Hepatocyte (in vitro differentiated cells): ENCODE results near the gene E2F7. TPM values are rescaled to one million over a fixed set of nuclear protein-coding genes. Genes with fewer than 3 reads are reported as not detected.

ENCODE experiments used
- DNase-seq: peaks from one replicate; pipeline ENCODE4 v3.0.0-alpha.2; 2016; ENCODE audit warnings: low spot score
- H2AFZ ChIP-seq: fragments of 200-600 bp; sonication (generic); 2 replicates; pipeline ENCODE4 v1.6.0; 2016; ENCODE audit warnings: antibody characterized with exemption, mild to moderate bottlenecking
- H3K27ac ChIP-seq: fragments of 200-600 bp; sonication (generic); 2 replicates; pipeline ENCODE4 v1.5.1; 2016; ENCODE audit warnings: mild to moderate bottlenecking
- H3K27me3 ChIP-seq: fragments of 200-600 bp; sonication (generic); 2 replicates; pipeline ENCODE4 v1.6.1; 2016
- H3K36me3 ChIP-seq: fragments of 200-600 bp; sonication (generic); replicated peaks from 2 replicates; pipeline ENCODE4 v1.5.1; 2016; ENCODE audit warnings: low read depth; ENCODE audit not compliant: insufficient read depth
- H3K4me1 ChIP-seq: fragments of 200-600 bp; sonication (generic); 2 replicates; pipeline ENCODE4 v1.5.1; 2016; ENCODE audit warnings: mild to moderate bottlenecking, moderate library complexity; ENCODE audit not compliant: insufficient read depth
- H3K4me2 ChIP-seq: fragments of 200-600 bp; sonication (generic); 2 replicates; pipeline ENCODE4 v1.6.0; 2016
- H3K4me3 ChIP-seq: fragments of 200-600 bp; sonication (generic); 2 replicates; pipeline ENCODE4 v1.5.1; 2016; ENCODE audit warnings: mild to moderate bottlenecking
- H3K79me2 ChIP-seq: fragments of 200-600 bp; sonication (generic); 2 replicates; pipeline ENCODE4 v1.6.0; 2017; ENCODE audit warnings: mild to moderate bottlenecking
- H3K9me2 ChIP-seq: fragments of 200-600 bp; sonication (generic); replicated peaks from 2 replicates; pipeline ENCODE4 v1.6.0; 2017; ENCODE audit warnings: mild to moderate bottlenecking; ENCODE audit not compliant: insufficient read depth
- H3K9me3 ChIP-seq: fragments of 200-600 bp; sonication (generic); 2 replicates; pipeline ENCODE4 v1.5.1; 2016; ENCODE audit warnings: low read depth, mild to moderate bottlenecking
- H4K20me1 ChIP-seq: fragments of 200-600 bp; sonication (generic); 2 replicates; pipeline ENCODE4 v1.6.0; 2016; ENCODE audit warnings: mild to moderate bottlenecking; ENCODE audit not compliant: insufficient read depth, poor library complexity, severe bottlenecking
- CTCF ChIP-seq: fragments of 200-600 bp; sonication (generic); IDR thresholded peaks from 2 replicates; pipeline ENCODE4 v1.5.1; 2016; ENCODE audit warnings: antibody characterized with exemption, mild to moderate bottlenecking; ENCODE audit not compliant: poor library complexity
- EZH2 ChIP-seq: fragments of 200-600 bp; sonication (generic); IDR thresholded peaks from 2 replicates; pipeline ENCODE4 v1.6.1; 2016; ENCODE audit warnings: antibody characterized with exemption, mild to moderate bottlenecking, borderline replicate concordance
- EZH2phosphoT487 ChIP-seq: fragments of 200-600 bp; sonication (generic); IDR thresholded peaks from one replicate; pipeline ENCODE4 v1.6.1; 2018; ENCODE audit warnings: antibody characterized with exemption, mild to moderate bottlenecking, low read depth, moderate library complexity; ENCODE audit not compliant: unreplicated experiment, severe bottlenecking
- WGBS: methylation state at CpG from one replicate; pipeline ENCODE4 v1.1.6; 2016; ENCODE audit warnings: low lambda C conversion rate; ENCODE audit errors: missing lambda C conversion rate; 5-methylcytosine and 5-hydroxymethylcytosine counted together
- polyA plus RNA-seq: library from polyadenylated mRNA; unstranded; fragments of >200 nt; fragmentation: Nextera tagmentation; extraction: Ambion mirVana; gene quantifications from 2 replicates; pipeline ENCODE4 v1.2.1, GENCODE V29; 2016
- total RNA-seq: library from RNA; depleted of rRNA; stranded (reverse); fragments of >200 nt; gene quantifications from 2 replicates; pipeline ENCODE4 v1.2.3, GENCODE V29; 2014

E2F7 gene
- total and polyA plus RNA-seq, 2 experiments from 2014 or later = 2.0 to 3.5 TPM

- Histone ChIP-seq H3K27ac (no peak overlapping the region), H3K79me2 (no peaks in the 10 kb centered on the region), H2AFZ (no peak overlapping the region), H3K27me3 (no peaks in the 10 kb centered on the region), H3K4me2 (no peak overlapping the region), H3K36me3 (no peaks in the 10 kb centered on the region), H3K9me3 (no peaks in the 10 kb centered on the region), H3K9me2 (no peaks in the 10 kb centered on the region), H3K4me3 (no peak overlapping the region), H4K20me1 (no peaks in the 10 kb centered on the region), H3K4me1 (no peaks in the 10 kb centered on the region)
- WGBS = 87% methylated on average over 2 of the region's 2 CpGs
- no peak for DNase-seq
- TF ChIP-seq EZH2phosphoT487 (no peak), CTCF (no peak), EZH2 (no peak)
These were observed 41.8 kb upstream of the E2F7 start for GRCh38 chr12:77107121-77107520.

DNA sequence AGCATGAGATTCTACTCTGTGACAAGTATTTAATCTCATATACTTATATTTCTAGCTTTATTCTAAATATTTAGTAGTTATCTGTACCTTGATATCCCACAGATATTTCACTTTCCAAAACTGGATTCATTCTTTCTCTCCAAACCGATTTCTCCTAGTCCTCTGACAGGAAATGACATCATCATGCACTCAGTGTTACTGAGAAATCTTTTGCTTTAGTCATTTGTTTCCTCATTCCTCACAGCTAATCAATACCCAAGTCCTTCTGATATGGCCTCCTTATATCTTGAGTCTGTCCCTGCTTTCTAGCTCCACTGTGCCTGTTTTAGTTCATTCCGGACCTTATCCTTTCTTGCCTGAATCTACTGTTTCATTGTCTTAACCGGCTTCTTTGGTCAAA lies 39.4 kb upstream of the E2F7 start:
- Histone ChIP-seq H4K20me1 (no peaks in the 10 kb centered on the region), H3K27me3 (no peaks in the 10 kb centered on the region), H3K4me2 (no peak overlapping the region), H2AFZ (no peak overlapping the region), H3K4me3 (no peak overlapping the region), H3K9me3 (no peaks in the 10 kb centered on the region), H3K27ac (no peak overlapping the region), H3K79me2 (no peaks in the 10 kb centered on the region), H3K4me1 (no peaks in the 10 kb centered on the region), H3K9me2 (no peaks in the 10 kb centered on the region), H3K36me3 (no peaks in the 10 kb centered on the region)
- WGBS = 75% methylated on average over 3 of the region's 3 CpGs
- TF ChIP-seq EZH2phosphoT487 (no peak), EZH2 (no peak), CTCF (no peak)
- DNase-seq = no peak

DNA sequence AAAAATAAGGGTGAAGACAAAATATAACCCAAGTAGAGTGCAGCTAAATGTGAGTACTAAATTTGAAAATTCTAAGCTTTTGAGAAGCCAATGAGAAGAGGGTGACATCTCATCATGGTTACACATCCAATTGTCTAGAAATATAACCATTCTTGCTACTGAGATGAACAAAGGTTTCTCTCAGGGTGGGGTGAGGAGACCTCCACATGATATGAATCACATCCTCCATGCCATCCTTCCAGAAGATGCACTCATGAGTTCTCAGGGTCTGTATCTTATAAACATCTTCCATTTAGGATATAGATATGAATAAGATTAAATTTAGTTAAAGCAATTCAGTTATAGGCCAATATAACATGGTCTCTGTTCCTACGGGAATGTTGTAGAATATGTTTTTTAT lies 38.9 kb upstream of the E2F7 start:
- H2AFZ ChIP-seq = no peak overlapping the region
- H3K36me3 ChIP-seq = no peaks in the 10 kb centered on the region
- no peak for TF ChIP-seq EZH2
- H4K20me1 ChIP-seq = no peaks in the 10 kb centered on the region
- H3K79me2 ChIP-seq = no peaks in the 10 kb centered on the region
- no peak overlapping the region for H3K27ac ChIP-seq
- H3K4me2 ChIP-seq = no peak overlapping the region
- whole genome bisulfite sequencing = 62% methylated on average over 1 of the region's 1 CpG
- no peak for DNase-seq
- no peaks in the 10 kb centered on the region for H3K9me3 ChIP-seq
- no peaks in the 10 kb centered on the region for H3K27me3 ChIP-seq
- H3K4me3 ChIP-seq = no peak overlapping the region
- H3K9me2 ChIP-seq = no peaks in the 10 kb centered on the region
- no peaks in the 10 kb centered on the region for H3K4me1 ChIP-seq

DNA sequence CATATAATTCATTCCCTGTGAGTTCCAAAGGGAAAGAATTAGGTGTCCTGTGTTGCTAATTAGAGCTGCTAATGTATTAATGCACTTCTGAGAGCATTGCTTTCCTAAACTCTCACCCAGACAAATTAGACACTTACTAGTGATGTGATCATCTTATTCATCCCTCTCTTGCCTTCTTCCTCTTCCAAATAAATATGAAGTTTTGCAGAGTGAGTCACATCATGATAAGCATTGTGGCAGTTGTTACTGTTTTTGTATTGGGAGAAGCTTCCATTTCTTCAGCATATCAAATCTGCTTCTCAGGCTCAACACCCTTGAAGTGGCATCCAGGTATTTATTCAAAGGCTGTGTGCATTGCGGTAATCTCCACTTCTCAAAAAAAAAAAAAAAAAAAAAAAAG lies 37.3 kb upstream of the E2F7 start:
- H4K20me1 ChIP-seq = no peaks in the 10 kb centered on the region
- H3K9me2 ChIP-seq = no peaks in the 10 kb centered on the region
- H3K79me2 ChIP-seq = no peaks in the 10 kb centered on the region
- H2AFZ ChIP-seq = no peak overlapping the region
- H3K4me1 ChIP-seq = no peaks in the 10 kb centered on the region
- no peak for DNase-seq
- no peaks in the 10 kb centered on the region for H3K36me3 ChIP-seq
- H3K4me2 ChIP-seq = no peak overlapping the region
- no peaks in the 10 kb centered on the region for H3K27me3 ChIP-seq
- H3K4me3 ChIP-seq = no peak overlapping the region
- TF ChIP-seq EZH2 (no peak), EZH2phosphoT487 (no peak), CTCF (no peak)
- H3K9me3 ChIP-seq = no peaks in the 10 kb centered on the region
- WGBS = 79% methylated on average over 1 of the region's 1 CpG
- no peak overlapping the region for H3K27ac ChIP-seq
